Skin of body (tissue), 2 donors: ENCODE data around the gene FKBP1A. TPM values are rescaled to one million over a fixed set of nuclear protein-coding genes. Genes with fewer than 3 reads are reported as not detected.

ENCODE experiments used
- DNase-seq: peaks from one replicate; lab custom pipeline; 2025; lab: John Stamatoyannopoulos, UW
- total RNA-seq: library from RNA; depleted of rRNA; stranded (reverse); fragments of >200 nt; gene quantifications from one replicate; pipeline ENCODE4 v1.2.3, GENCODE V29; 2014

FKBP1A gene
- 102 TPM for total RNA-seq

GRCh38 chr20:1392693-1393506 is at the start of gene FKBP1A:
FKBP1A (minus strand) TSS chr20:1393054; CDS start chr20:1392998, 56 bp downstream.
- peak; percentile 89 for DNase-seq

- DNase-seq, result no peak
Measured at GRCh38 chr20:1442304-1442703, 49.5 kb upstream of the FKBP1A start.

DNA sequence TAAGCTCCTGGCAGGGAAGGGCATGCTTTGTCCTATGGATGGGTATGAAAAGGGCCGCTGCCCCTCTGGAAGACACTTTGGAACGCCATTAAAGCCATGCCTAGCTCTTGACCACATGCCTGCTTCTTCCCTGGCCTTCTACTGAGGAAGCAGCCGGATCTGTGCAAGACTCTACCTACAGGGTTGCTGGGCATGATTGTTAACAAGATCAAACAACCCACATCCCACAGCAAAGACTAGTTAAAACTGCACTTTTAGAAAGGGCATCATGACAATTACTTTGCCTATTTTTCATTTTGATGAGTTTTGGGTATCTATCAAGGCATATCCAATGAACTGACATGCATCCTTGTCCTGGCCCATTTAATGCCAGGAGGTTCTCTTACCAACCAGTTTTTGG is 48.3 kb upstream of the FKBP1A start:
- DNase-seq, result no peak

- DNase-seq, result no peak
Measured at GRCh38 chr20:1440024-1440423, 47.2 kb upstream of the FKBP1A start.

- no peak for DNase-seq
Measured at GRCh38 chr20:1438361-1438760, 45.5 kb upstream of the FKBP1A start.

- peak; percentile 39 for DNase-seq
Measured at GRCh38 chr20:1437235-1437904, 44.5 kb upstream of the FKBP1A start.

DNA sequence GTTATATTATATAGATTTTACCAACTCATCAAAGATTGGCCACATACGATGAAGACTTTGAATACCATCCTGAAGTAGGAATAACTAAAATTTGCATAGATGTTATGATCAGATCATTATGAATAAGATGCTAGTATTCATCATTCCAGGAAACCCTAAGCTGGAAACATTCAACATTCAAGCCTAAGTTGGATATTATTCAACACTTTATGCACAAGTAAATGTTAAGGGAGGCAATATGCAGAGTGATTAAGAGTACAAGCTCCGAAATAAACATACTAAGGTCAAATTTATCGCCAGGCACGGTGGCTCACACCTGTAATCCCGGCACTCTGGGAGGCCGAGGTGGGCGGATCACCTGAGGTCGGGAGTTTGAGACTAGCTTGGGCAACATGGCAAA is 43.4 kb upstream of the FKBP1A start:
- DNase-seq, result no peak

DNA sequence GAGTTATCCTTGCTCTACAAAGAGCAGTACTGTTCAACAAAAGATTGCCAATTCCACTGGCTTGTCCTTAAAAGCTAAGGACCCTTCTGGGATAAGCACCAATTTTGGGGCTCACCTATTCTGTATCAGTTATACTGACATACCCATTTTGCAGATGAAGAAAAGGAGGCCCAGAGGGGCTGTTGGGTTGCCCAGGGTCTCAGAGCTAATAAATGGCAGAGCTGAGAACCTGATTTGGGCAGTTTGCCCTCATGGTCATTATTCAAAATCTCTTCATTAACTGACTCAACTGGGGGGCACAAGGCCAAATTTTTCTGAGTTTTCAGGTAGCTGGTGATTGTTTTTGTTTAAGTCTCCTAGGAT is 42.5 kb upstream of the FKBP1A start:
- DNase-seq, result no peak

DNA sequence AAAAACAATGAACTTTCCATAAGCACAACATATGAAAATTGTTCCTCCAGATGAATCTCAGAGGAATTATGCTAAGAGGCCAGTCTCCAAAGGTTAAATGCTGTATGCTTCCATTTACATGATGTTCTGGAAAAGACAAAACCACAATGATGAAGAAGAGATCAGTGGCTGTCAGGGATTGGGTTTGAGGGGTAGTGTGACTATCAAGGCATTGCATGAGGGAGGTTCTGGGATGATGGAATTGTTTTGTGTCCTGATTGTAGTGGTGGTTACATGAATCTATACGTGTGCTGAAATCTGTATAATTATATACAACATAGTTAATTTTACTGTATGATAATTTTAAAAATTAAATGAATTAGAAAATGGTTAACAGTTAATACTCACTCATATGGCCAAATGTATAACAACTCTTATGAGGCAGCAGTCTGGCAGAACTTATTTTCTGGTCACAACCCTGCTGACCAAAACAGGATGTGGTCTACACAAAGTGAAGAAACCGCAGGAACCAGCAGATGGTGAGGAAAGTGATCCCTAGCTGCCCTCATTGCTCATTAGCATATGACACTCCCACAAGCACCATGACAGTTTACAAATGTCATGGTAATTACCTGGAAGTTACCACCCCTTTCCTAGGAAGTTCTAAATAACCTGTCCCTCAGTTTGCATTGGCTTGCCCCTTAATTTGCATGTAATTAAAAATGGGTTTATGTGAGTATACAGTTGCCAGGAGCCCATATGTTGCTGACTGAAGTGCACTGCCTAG is 41.9 kb upstream of the FKBP1A start:
- DNase-seq, result peak; percentile 18

DNA sequence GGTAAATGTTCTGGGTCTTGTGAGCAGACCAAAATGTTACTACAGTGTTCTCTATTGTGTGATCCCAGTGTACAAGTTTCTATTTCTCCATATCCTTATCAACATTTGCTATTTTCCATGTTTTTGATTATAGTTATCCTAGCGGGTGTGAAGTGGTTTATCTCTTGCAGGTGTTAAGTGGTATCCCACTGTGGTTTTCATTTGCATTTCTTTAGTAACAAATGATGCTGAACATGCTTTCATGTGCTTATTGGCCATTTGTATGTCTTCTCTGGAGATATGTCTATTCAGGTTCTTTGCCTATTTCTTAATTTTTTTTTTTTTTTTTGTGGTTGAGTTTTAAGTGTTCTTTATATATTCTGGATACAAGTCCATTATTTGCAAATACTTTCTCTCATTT is 38.3 kb upstream of the FKBP1A start:
- DNase-seq, result no peak

- DNase-seq, result peak; percentile 89
Measured at GRCh38 chr20:1430004-1430451, 37.2 kb upstream of the FKBP1A start.

DNA sequence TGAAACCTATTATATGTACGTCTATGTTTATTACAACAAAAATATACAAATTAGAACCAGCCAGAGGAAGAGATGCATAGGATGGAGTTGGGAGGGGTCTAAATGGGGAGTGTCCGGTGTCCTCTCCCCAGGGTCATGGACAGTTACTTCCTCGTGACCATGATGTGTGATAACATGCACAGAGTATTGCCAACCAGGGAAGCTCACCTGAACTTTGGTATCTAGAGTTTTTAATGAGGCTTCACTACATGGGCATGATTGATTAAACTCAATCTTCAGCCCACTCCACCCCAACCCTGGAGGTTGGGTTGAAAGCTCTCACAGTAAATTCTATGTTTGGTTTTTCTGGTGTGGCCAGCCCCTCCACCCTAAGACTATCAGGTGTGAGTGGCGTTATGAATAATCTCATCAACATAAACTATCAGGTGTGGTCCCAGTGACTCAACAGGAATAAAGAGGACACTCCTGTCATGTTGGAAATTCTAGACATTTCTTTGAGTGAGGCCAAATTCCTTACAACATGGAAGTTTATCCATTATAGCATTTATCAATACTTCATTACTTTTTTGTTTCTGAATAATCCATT is 36.4 kb upstream of the FKBP1A start:
- DNase-seq, result no peak

- peak; percentile 41 for DNase-seq
Measured at GRCh38 chr20:1427457-1428054, 34.7 kb upstream of the FKBP1A start.

GRCh38 chr20:1426231-1426849 is 33.5 kb upstream of the FKBP1A start:
- DNase-seq, result no peak

- DNase-seq, result no peak
Measured at GRCh38 chr20:1424336-1424735, 31.5 kb upstream of the FKBP1A start.

DNA sequence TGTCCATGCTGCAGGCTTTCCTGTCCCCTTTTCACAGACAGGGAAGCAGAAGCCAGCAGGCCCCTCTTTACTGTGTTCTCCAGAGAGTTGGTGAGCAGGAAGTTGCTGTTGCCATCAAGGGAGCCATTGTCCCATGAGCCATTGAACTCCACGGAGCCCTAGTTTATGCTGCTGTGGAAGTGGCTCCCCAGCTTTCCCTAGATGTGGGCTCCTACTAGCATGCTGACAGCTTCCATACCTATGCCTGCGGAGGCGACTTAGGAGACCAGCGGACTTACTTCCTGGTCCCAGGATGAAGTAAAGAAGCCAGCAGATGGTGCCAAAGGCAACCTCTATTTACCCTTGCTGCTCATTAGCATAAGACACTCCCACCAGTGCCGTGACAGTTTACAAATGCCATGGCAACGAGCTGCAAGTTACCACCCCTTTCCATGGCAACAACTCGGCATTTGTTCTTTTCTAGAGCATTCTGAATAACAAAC is 30.8 kb upstream of the FKBP1A start:
- DNase-seq, result peak; percentile 70

GRCh38 chr20:1423206-1423605 is 30.4 kb upstream of the FKBP1A start:
- no peak for DNase-seq

DNA sequence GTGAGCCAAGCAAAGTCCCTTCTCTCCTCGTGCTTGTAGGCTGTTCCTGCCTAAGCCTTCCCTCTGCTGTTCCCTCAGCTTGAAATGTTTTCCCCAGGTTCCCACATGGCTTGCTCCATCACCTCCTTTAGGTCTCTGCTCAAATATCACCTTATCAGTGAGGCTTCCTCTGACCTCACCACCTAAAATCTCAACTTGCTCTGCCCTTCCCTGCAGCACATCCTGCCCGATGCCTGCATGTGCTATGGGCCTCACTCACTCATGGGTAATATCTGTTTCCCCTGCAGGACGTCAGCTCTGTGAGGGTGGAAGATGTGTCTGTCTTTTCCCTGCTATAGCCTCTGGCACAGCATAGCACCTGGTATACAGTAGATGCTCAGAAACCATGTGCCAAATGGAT is 29.9 kb upstream of the FKBP1A start:
- DNase-seq, result no peak

- DNase-seq, result no peak
Measured at GRCh38 chr20:1420066-1420465, 27.2 kb upstream of the FKBP1A start.

GRCh38 chr20:1418350-1418749 is 25.5 kb upstream of the FKBP1A start:
- DNase-seq, result no peak

DNA sequence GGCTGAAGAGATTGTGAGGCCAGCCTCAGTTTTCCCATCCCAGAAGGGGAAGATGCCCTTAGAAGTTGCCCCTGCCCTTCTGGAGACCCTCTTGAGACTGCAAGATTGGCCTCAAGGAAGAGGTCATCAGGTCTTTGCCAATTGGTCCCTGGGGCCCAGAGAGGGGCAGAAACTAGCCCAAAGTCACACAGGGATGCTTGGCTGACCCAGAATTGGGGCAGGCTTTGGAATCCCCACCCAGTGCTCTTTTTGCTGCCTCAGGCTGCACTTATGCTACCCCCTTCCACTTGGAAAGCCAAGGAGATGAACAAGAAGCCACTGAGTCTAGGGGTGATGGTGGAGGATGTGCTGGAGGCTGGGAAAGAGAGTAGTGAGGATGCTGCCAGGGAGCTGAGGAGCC is 24.9 kb upstream of the FKBP1A start:
- no peak for DNase-seq
